GM18511 (cell line): ENCODE results near the gene BMP8B.

Source experiments
- ATAC-seq: cut with Tn5 transposase; IDR thresholded peaks from one replicate; pipeline ENCODE4 v1.9.1; 2021; ENCODE audit warnings: mild to moderate bottlenecking, moderate library complexity; ENCODE audit not compliant: unreplicated experiment

The BMP8B gene

DNA sequence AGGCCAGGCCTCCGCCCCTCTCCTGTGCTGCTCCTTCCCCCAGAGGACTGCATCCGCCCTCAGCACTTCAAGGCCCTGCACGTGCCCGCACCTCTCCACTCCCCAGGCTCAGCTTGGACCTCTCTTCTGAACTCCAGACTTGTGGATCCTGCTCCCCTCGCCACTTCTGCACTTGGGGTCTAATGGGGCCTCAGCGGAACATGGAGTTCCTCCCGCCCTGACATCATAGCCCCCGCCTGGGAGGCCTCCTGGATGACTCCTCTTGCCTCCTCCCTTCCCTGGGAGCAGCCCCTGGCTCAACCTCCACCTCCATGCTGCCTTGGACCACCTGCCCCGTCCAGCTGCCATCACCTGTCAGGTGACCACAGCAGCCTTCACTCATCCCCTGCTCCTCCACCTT is 27.6 kb downstream of the BMP8B start:
- no peak for ATAC-seq

DNA sequence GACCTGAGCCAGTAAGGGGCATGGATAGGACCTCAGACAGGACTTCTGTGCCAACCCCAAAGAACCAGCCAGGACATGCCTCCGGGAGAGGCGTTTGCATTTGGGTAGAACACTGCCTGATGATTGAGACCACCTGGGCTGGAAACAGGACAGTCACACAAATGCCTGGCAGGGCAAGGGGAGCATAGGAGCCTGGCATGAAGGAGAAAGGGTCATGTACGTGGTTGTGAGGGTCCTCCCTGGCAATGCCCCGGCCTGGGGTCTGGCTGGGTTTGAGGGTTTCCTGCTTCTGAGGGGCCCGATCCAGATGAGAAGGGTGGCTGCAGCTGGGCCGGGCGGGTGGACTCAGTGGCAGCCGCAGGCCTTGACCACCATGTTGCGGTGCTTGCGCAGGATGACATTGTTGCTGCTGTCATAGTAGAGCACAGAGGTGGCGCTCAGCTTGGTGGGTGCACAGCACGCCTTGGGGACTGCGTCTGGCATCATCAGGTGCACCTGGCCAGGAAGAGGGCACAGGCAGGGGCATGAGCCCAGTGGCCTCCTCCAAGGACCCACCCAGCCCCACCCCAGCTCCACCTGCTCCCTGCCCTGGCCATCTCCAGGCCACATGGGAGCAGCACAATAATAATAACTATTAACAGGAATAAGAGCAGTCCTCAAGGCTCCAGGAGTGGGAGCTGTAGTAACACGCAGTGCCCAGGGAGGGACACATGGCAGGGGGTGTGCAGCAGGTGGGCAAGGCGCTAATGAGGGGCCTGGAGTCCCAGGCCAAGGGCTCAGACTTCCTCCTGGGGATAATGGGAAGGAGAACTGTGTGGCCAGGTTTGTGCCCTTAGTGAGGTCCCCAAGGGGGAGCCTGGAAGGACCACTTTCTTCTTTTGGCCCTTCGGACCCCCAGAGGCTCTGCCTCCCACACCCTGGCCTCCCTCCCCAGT is 28.3 kb downstream of the BMP8B start:
- ATAC-seq: no peak

DNA sequence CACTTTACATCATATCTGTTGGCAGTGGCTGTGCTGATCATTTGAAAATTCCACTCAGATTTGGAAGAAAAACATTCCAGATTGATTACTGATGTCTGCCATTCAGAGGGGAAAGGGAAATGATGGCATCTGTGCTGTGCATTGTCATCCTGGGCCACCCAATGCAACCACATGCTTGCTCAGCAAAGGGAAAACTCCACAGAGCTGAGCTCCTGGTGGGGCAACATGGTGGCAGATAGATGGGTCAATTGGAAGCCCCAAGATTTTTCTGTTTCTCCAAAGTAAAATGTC is 29.3 kb downstream of the BMP8B start:
- ATAC-seq: no peak

DNA sequence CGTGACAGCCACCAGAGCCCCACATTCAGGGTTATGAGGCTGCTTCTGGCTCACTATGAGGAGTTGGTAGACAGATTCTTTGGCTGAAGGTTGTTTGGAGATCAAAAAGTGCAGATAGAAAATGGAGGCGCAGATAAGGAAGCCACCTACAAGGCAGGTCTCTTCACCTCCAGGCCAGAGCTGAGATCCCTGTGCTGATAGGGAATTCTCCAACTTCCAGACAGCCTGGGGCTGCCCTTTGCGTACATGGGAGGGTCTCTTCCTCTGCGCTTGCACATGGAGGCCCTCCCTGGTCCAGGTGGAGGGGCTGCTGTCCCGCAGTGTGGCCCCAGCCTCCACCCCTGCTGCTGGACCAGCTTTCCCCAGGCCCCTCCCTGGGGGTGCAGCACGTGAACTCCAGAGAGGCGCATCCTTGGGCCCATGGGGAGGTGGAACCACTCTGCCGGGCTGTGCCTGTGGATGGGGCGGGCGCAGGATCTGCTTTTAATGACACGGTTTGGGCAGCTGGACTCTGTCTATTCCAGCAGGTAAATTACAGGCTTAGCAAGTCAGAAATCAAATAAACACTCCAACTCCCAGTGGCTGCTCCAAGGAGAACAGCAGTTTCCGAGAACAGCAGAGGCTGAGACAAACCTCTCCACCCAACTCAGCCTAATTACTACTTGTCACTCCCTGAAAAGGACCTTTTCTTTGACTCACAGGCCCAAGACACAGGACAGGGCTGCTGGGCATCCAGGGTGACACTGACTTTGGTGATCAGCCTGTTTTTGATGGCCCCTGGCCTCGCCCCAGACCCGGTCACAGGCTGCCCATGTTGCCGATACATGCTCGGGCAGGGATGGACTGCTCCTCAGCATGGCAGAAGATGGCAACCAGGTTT is 29.9 kb downstream of the BMP8B start:
- no peak for ATAC-seq

DNA sequence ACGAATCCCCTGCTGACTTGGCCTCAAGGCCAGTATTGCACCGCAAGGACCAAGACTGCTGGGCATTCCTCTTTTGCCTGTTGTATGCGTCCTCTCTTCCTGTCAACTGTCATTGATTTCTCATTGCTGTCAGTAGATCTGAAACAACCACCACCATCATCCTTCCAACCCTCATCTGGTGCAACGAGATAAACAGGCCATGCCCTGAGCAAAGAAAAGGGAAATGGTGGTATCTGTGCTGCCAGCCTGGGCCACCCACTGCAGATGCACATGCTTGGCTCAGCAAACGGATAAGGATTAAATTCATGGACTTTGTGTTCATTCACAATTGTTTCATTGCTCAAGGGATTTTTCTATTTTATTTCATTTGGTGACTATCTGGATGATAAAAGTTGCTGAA is 31.2 kb downstream of the BMP8B start:
- ATAC-seq: no peak

DNA sequence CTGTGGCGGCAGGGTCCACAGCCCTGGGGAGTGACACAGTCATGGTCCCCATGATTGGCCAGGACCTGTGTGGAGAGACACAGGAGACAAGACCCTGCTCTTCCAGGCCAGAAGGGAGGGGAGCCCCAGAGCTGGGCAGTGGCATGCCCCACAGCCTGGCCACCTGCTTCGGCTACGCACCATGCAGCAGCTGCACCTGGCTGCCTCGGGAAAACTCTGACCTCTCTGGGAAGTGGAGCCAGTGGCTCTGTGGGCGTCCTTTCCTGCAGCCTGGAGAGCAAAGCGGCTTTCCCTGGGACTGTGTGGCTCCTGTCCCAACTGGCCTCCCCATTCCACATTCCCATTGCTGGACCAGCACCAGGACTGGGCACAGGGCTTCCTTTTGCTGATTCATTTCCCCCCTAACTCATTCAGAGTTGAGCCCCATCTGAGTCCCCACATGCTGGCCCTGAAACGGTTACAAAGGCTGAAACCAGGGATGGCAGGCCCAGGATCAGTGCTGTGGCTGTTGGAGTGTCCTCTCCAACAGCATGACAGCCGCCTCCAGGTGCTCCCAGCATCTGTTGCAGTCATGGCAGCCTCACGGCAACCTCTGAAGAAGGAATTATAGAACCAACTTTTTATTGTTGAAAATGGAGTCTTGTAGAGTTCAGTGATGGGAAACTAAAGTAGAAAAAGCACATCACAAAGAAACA is 32.6 kb downstream of the BMP8B start:
- ATAC-seq: no peak

DNA sequence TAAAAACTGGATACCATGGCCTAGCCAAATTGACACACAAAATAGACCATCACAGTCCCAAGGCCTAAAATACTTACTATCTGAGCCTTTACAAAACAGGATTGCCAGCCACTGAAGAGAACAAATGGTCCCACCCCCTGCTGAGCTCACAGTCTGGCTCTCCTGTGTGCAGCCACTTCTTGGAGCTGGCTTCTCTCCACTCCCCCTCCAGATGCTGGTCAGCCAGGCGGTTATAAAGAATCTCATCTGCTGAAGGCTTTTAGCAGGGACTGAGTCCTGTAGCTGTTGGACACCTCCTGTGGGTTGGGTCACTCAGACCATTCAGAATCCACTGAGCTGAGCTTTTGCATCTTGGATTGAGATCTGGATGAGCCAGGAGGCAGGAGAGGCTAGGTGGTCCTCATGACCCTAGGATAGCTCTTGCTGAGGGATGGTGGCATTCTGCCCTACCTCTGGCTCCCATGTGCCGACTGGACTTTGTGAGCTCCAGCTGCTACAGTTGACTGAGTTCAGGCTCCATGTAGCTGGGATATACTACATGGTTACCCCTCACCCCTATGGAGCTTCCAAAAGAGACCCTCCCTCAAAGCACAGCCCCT is 33.7 kb downstream of the BMP8B start:
- no peak for ATAC-seq

DNA sequence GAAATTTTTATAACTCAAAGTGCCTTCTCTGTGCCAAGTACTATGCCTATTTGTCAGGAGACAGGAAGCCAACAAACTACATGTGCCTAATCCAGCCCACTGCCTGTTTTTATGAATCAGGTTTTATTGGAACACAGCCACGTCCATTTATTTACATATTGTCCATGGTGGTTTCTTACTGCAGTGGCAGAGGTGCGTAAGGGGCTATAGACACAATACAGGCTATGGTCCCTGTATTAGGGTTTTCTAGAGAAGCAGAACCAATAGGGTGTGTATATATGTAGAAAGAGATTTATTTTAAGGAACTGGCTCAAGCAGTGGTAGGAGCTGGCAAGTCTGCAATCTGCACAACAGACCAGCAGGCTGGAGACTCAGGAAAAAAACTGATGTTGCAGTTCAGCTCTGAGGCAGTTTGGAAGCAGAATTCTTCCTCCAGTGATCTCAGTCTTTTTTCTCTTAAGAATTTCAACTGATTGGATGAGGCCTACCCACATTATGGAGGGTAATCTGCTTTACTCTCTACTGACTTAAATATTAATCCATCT is 34.6 kb downstream of the BMP8B start:
- ATAC-seq: no peak

DNA sequence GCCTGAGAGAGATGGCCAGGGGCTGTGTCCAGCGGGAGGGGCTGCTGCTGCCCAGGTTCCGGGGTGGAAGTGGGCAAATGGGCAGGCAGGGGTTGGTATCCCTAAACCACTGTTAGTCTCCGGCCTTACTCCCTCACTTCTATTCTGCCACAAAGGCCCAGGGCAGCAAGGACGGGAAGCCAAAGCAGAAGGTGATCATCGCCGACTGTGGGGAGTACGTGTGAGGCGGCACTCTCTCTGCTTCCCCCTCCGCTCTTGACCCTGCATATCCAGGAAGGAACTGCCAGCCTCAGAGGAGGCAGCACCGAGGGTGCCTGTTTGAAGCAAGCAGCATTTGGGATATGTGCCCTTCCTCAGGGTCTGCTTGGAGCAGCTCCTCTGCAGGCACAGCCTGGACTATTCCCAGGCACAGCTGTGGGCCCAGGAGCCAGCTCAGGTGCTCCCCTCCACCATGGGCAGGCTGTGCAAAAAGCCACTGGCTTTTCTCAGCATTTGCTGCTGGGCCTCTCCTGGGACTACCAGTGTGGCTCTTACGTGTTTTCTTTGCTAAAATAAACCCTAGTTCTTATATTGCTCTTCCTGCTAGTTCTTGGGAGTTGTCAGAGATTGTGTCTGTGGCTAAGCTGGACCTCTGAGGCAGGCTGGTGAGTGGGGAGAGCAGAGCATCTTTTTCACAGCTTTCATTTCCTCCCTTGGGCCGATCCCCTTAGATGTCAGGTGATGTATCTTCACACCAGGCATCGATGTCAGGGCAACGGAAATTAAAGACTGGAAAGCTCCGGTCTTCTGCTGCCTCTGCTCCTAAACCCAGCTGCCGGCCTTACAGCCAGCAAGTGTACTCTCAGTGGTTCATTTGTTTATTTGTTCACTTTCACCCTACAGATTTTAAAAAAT is 35.3 kb downstream of the BMP8B start:
- no peak for ATAC-seq

DNA sequence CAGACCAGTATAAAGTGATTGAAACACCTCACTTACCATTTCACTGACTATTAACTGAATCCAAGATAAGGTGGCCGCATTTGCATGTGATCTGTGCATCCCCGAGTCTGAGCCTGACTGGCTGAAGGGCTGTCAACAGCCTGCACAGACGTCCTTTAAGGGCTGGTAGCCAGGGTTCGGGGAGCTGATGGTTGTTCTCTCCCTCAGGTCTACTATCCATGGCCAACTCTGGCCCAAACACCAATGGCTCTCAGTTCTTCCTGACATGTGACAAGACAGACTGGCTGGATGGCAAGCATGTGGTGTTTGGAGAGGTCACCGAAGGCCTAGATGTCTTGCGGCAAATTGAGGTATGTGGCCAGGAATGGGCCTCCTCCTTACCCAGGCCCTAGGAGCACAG is 36.0 kb downstream of the BMP8B start:
- no peak for ATAC-seq

DNA sequence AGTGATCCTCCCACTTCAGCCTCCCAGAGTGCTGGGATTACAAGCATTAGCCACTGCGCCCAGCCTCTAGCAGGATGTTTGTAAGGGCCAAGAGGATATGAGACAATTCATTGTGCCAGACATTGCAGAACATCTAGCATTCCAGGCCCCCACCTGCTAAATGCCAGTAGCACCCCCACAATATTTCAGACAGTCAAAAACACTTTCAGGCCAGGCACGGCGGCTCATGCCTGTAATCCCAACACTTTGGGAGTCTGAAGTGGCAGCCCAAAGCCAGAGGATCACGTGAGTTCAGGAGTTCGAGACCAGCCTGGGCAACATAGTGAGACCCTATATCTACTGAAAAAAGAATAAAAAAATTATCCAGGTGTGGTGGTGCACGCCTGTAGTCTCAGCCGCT is 37.1 kb downstream of the BMP8B start:
- no peak for ATAC-seq

DNA sequence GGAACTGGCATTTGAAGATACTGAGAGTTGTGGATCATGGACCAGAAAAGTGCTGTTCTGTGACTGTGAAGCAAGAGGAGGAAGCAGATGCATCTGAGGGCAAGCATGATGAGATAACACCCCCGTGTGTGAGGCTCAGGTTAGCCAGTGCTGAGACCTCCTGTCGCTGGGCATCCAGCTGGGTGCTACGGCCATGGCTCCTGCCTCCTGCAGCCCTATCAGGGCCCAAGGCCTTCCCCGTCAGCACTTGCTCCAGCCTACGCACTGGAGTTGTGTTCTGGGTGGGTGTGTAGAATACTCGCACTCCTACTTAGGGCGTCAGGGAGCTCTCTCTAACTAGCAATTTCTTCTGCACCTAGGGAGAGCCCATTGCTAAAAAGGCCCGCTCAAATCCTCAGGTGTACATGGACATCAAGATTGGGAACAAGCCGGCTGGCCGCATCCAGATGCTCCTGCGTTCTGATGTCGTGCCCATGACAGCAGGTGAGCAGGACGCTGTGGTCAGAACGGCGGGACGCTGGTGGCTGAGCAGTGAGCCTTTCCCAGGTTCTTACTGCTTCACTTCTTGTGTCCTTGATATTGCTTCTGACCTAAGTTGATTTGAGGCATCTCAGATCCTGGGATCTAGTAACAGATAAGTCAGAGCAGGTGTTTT is 43.5 kb downstream of the BMP8B start:
- ATAC-seq: no peak

DNA sequence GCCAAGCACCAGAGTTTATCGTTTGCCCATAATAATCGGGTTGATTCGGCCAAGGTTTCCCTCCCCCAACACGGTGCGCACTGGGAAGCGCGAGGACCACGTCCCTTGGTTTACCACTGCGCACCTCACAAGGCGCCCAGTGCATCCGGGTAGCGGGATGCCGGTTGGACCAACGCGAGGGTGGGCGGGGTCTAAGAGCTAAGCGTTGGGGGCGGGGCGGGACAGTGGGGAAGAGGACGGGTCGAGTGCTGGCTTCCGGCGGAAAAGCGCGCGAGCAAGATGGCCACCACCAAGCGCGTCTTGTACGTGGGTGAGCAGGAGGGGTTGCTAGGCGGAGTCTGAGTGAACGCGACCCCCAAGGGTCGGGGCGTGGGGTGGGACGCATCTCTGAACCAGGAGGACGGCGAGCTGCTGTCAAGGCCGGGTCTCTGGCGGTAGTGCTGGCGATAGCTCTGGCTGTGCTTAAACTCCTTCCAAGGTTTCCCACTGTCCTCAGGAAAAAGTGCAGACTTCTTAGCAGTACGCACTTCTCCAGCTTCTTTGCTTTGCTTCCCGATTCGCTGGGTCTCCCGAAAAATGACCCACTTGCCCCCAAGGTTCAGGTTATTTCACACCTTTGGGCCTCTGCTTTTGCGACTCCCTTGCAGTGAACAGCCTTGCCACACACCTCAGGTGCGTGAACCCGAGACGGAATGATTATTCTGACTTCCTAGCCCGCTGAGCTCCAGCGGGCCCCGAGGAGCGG is 49.9 kb downstream of the BMP8B start, which contains the start of gene PPIE:
TSS of gene PPIE (plus strand) at position 261 of the 745 bp plus-strand sequence. CDS start at position 280, 19 bp downstream.
- ATAC-seq: peak; percentile 85

DNA sequence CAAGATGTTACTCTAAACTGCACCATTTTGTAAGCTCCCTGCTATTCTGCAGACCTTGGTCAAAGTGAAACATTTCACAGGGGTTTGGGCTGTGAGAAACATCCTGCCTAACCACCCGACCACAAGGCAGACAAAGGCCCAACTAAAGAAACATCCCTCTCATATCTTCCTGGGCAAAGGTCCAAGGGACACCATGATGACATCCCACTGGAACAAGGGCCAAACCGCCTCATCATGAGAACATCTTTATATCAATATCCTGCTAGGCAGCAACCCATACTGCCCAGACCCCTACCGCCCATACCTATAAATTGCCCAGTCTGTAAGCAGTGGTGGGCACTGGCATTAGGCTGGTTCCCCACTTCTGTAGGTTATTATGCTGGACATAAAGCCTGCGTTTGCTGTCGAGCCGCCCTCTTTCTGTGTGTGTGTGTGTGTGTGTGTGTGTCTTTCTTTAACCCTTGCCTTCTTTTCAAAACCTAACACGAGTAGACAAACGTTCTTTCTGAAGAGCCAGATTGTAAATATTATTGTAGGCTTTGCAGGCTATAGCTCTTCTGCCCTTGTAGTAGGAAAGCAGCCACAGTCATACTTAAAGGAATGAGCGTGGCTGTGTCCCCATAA is 51.0 kb downstream of the BMP8B start:
- no peak for ATAC-seq

DNA sequence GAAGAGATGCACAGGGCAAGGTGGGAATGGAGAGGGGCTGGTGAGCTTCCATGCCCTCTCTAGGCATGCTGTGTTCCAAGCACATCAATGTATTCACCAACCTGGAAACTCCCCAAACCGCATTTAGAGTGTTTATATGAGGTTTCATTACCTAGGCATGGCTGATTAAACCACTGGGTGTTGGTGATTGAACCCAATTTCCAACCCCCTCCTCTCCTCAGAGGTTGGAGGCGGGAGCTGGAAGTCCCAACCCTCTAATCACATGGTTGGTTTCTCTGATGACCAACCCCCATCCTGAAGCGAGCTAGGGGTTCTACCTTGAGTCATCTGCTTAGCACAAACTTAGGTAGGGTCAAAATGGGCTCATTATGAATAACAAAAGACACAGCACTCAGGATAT is 52.9 kb downstream of the BMP8B start:
- no peak for ATAC-seq

DNA sequence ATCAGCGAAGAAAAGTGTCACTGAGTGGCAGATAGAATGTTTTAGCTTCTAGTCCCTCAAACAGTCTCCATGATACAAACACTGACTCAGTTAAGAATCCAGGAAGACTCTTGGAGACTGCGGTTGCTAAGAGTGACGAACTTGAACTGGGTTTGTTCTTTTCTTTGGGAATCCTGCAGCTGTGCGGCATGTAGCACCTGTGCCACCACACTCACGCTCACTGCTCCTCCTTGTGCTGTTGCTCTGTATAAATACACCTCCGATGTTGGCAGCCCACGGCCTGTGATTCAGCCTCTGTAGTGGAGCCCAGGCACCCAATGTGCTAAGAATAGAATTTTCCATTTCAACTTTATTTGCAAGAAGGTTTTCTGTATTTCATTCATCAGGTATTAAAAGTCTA is 55.5 kb downstream of the BMP8B start:
- no peak for ATAC-seq

DNA sequence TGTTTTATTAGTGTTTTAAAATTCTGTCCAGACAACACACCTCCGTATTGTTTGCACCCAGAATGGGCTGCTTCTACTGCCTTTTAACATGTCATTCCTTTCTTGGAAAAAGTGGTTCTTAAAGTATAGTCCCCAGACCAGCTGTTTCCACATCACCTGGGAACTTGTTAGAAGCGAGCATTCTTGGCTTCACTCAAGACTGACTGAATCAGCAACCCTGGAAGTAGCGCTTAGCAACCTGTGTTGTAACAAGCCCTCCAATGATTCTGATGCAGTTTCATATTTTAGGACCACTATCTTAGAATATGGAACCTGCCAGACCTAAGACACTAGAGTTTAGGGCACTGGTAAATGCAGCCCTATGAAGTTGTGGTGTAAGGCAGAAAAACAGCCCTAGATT is 55.9 kb downstream of the BMP8B start:
- no peak for ATAC-seq

DNA sequence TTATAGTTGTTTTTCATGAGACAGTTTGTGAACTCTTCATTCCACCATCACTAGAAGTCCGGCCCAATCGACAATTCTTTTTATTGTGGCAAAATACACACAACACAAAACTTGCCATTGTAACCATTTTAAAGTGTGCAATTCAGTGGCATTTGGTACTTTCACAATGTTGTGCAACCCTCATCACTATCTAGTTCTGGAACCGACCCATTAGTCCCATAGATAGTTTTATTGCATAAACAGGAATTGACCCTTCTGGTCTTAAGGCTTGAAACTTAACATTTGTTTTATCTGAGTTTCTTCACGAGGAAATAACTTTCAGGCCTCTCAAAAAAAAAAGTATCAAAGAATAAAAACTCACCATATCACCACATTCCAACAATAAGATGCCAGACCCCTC is 58.8 kb downstream of the BMP8B start:
- no peak for ATAC-seq
